Measurements from ENCODE around the gene SLC39A8. TPM values are rescaled to one million over a fixed set of nuclear protein-coding genes. Genes with fewer than 3 reads are reported as not detected.

The SLC39A8 gene
- total RNA-seq, 1 experiment from 2014 or later: 13.2 TPM

GRCh38 chr4:102253860-102254259 lies 91.4 kb downstream of the SLC39A8 start:
- H4K20me1 ChIP-seq (ENCODE audit: insufficient read depth): no peaks in the 10 kb centered on the region
- ChIA-PET CTCF (no interaction called here), RAD21 (ENCODE audit: low non-redundant PET in 1 of 2, low total read pairs in 2 of 2, uncharacterized antibody in 2 of 2, unreplicated experiment in 2 of 2) (no interaction called here), POLR2A (no interaction called here)
- no peaks in the 10 kb centered on the region for H3K27me3 ChIP-seq (ENCODE audit: insufficient read depth, low read length)
- no peak overlapping the region for H3K4me3 ChIP-seq (replicated peaks in 1 of 2; ENCODE audit: low read depth in 1 of 2, low read length in 2 of 2)
- no TSS peak for BruUV-seq (replicated peaks)
- no peaks in the 10 kb centered on the region for H3K9me2 ChIP-seq (ENCODE audit: insufficient read depth)
- H3K9ac ChIP-seq (ENCODE audit: low read length): no peak overlapping the region
- H3K27ac ChIP-seq (ENCODE audit: low read depth, low read length): no peak overlapping the region
- ATAC-seq (no peak), DNase-seq (ENCODE audit: low read depth, low spot score) (no peak)
- no peaks in the 10 kb centered on the region for H3K79me2 ChIP-seq (ENCODE audit: insufficient read depth, low read length)
- H3K36me3 ChIP-seq (ENCODE audit: control insufficient read depth in 1 of 2, insufficient read depth in 2 of 2, low read length in 2 of 2): no peaks in the 10 kb centered on the region
- no peak overlapping the region for H2AFZ ChIP-seq (ENCODE audit: low read depth, low read length, poor library complexity, severe bottlenecking)
- no peak overlapping the region for H3K4me2 ChIP-seq (ENCODE audit: low read length)
- no peaks in the 10 kb centered on the region for H3K4me1 ChIP-seq (ENCODE audit: control insufficient read depth in 1 of 2, insufficient read depth in 2 of 2, low read length in 2 of 2)
- TF ChIP-seq SRF (IDR thresholded peaks at IDR 0.05; ENCODE audit: low read depth) (no peak), TCF7L2 (IDR thresholded peaks at IDR 0.05; ENCODE audit: borderline replicate concordance, extremely low read depth, insufficient read depth, insufficient read length) (no peak), SP1 (IDR thresholded peaks at IDR 0.05; ENCODE audit: low read depth) (no peak), RAD21 (IDR thresholded peaks at IDR 0.05; ENCODE audit: low read depth) (no peak), ZNF274 (IDR thresholded peaks at IDR 0.05; ENCODE audit: low read depth, low read length) (no peak), CTCF (IDR thresholded peaks at IDR 0.05 in 2 of 3, conservative IDR thresholded peaks at IDR 0.05 in 1 of 3; ENCODE audit: borderline replicate concordance in 1 of 3, insufficient read depth in 1 of 3, low read depth in 2 of 3, low read length in 2 of 3) (no peak), MAX (IDR thresholded peaks at IDR 0.05) (no peak), ZBTB33 (IDR thresholded peaks at IDR 0.05; ENCODE audit: extremely low read depth, insufficient replicate concordance, low read length) (no peak), JUND (IDR thresholded peaks at IDR 0.05) (no peak), CBX3 (IDR thresholded peaks at IDR 0.05; ENCODE audit: low read depth) (no peak), ELF1 (IDR thresholded peaks at IDR 0.05; ENCODE audit: borderline replicate concordance, low read depth) (no peak)
- no peaks in the 10 kb centered on the region for H3K9me3 ChIP-seq (ENCODE audit: control insufficient read depth in 1 of 2, insufficient read depth in 1 of 2, low read depth in 1 of 2, low read length in 2 of 2)
- intact Hi-C loops (cut with micrococcal nuclease): no loop called here
